Measurements from ENCODE around the gene SLTM. TPM values are rescaled to one million over a fixed set of nuclear protein-coding genes. Genes with fewer than 3 reads are reported as not detected.
A peak's percentile ranks its signal among the peaks of the same experiment; 100 is the strongest.

Gene SLTM
- 100 to 1,000 TPM; 129 to 166 (median 151) TPM for total RNA-seq

DNA sequence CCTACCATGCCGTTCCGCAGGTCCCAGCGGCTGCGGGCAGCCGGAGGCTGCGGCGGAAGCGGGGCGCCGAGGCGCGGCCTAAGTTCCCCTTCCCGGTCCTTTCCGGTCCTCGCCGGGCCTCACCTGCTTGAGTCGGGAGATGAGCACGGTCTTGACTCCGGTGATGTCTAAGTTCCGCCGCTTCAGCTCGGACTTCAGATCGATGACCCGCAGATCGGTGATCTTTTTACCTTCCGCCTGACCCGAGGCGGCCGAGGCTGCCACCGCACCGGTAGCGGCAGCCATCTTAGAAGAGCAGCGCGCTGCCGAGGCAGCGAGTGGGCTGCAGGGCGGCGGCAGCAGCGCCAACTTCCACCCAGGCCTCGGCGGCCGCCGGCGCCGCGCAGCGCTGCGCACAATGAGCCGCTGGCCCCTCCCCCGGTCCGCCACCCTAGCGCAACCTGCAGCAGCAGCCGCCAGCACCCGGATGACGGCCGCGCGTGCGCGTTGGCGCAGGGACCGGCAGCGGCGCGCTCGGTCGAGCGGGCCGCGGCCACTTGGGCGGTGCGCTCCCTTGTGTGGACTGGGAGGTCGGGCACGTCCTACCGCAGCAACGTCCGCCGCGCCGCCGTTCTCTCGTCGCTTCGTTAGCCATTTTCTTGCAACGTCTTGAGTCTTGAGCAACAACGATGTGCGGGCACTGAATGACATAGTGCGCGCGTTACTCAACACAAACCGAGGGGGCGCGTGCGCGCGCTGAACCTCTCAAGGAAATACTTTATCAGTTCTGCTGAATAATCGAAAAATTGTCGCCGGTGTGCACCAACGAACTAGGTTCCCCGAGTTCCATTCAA, at the start of gene SLTM:
Gene SLTM, minus strand, starts transcription at position 399 of the 833 bp plus-strand sequence. Its CDS starts 114 bp downstream, at position 285.
- WGBS, 2 donors: 2% methylated on average over 11 to 12 of the region's 101 CpGs
- peak; percentile 96 for DNase-seq
- intact Hi-C loops (cut with DNase I): loop anchor here (10.0 kb wide), 1 partner anchor 159 kb away; the partner anchor contains the start of gene MINDY2

DNA sequence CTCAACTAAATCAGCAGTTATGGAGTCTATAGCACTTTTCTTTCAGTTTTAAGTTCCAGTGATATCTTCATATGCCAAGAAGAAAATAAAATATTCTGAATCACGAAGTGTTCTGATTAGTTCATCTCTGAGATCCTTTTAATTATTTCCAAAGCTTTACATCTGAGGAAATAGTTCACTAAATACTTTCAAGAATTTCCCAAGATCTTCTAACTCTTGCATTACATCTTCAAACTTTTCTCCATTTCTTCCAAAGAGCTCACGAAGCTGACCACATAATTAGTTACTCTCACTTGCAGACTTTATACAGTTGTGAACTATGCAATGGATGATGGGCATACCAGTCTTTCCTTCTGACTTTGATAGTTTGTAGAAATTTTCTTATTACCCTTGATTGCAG, 49.8 kb upstream of the SLTM start:
- 86 to 88% methylated on average over 2 of the region's 2 CpGs for WGBS, 2 donors
- H3K4me3 ChIP-seq (replicated peaks in 1 of 3): no peak overlapping the region

More for the DNA sequence above, at the start of gene SLTM:
- peak within 1 kb of the TSS; percentile 24 to 96 (median 56) for H3K4me3 ChIP-seq (replicated peaks in 1 of 3)
- no peaks in the 10 kb centered on the region for H3K9me3 ChIP-seq
- H3K4me1 ChIP-seq: peaks cover 20 to 23% of the 10 kb centered on the region in 2 donors
- TF ChIP-seq, protein P1, sequence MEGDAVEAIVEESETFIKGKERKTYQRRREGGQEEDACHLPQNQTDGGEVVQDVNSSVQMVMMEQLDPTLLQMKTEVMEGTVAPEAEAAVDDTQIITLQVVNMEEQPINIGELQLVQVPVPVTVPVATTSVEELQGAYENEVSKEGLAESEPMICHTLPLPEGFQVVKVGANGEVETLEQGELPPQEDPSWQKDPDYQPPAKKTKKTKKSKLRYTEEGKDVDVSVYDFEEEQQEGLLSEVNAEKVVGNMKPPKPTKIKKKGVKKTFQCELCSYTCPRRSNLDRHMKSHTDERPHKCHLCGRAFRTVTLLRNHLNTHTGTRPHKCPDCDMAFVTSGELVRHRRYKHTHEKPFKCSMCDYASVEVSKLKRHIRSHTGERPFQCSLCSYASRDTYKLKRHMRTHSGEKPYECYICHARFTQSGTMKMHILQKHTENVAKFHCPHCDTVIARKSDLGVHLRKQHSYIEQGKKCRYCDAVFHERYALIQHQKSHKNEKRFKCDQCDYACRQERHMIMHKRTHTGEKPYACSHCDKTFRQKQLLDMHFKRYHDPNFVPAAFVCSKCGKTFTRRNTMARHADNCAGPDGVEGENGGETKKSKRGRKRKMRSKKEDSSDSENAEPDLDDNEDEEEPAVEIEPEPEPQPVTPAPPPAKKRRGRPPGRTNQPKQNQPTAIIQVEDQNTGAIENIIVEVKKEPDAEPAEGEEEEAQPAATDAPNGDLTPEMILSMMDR (IDR thresholded peaks at IDR 0.05): peak in 3 of 6 experiments; percentile 20 to 37 (median 31)
- peak in 1 of 2 donors; percentile 98 for TF ChIP-seq POLR2A (IDR thresholded peaks at IDR 0.05)
- no peaks in the 10 kb centered on the region for H3K27me3 ChIP-seq
- peak within 1 kb of the TSS; percentile 97 to 99 (median 98) for H3K27ac ChIP-seq
- H3K36me3 ChIP-seq: peaks cover 5 to 7% of the 10 kb centered on the region in 2 donors

DNA sequence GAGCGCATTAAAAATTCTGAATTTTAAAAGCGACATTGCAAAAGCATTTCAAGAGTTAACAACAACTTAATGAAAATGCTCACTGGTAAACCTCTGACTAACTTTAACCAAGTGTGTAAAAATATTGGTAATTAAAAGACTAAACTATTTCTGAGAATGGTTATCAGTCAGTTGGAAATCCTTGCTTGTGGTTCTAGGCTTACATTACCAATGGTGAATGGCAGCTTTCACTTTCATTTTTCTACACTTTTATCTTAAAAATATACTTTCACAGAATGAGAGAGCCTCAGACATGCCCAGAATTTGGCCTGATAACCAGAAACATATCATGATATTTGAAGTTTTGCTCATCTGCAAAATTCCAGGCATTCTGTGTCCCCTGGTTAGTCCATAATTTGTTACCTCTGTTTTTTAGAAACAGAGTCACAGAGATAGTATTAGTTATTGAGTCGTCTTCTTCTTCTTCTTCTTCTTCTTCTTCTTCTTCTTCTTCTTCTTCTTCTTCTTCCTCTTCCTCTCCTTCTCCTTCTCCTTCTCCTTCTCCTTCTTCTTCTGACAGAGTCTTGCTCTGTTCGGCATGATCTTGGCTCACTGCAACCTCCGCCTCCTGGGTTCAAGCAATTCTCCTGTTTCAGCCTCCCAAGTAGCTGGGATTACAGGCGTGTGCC, 48.5 kb upstream of the SLTM start:
- Histone ChIP-seq H3K4me3 (replicated peaks in 1 of 3) (no peak overlapping the region), H3K4me1 (no peaks in the 10 kb centered on the region), H3K27me3 (no peaks in the 10 kb centered on the region), H3K9me3 (no peaks in the 10 kb centered on the region), H3K27ac (no peak overlapping the region), H3K36me3 (no peaks in the 10 kb centered on the region)
- no peak for DNase-seq
- intact Hi-C loops (cut with DNase I): loop anchor here (10.0 kb wide), 1 partner anchor 123 kb away; the partner anchor contains the start of gene CCNB2
- 80 to 85% methylated on average over 5 of the region's 6 CpGs for WGBS, 2 donors
- TF ChIP-seq POLR2A (IDR thresholded peaks at IDR 0.05): no peak
- TF ChIP-seq, protein P1 (IDR thresholded peaks at IDR 0.05): no peak

More for the DNA sequence above, 49.8 kb upstream of the SLTM start:
- Histone ChIP-seq H3K4me1 (no peaks in the 10 kb centered on the region), H3K9me3 (no peaks in the 10 kb centered on the region), H3K27ac (no peak overlapping the region), H3K36me3 (no peaks in the 10 kb centered on the region), H3K27me3 (no peaks in the 10 kb centered on the region)
- TF ChIP-seq, protein P1 (IDR thresholded peaks at IDR 0.05): no peak
- TF ChIP-seq POLR2A (IDR thresholded peaks at IDR 0.05): no peak
- no peak for DNase-seq
- intact Hi-C loops (cut with DNase I): loop anchor here (10.0 kb wide), 1 partner anchor 122 kb away; the partner anchor contains the start of gene CCNB2

DNA sequence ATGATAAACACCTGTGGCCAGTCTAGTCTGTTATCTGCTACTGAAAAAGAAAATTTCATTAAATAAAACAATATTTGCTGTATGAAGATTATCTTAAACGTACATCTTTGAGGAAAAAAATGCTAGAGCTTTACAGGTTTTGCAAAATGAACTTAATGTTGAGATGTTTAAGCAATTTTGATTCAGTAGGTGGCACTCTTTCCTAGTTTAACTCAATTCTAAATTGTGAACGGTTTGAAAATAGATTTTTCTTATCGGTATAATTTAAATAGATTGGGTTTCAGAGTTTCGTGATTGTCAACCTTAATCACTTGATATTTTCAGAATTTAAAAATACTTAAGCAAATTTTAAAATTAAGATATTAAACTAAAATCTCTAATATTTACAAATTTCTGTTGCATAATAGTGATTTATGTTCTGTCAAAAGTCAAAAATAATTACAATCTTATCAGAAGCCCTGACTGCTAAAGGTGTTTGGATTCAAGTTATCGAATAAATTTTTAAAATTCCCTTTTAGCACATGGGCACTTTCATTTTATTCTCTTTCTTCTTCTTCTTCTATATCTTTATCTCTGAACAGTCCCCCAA, 47.0 kb upstream of the SLTM start:
- H3K36me3 ChIP-seq: no peaks in the 10 kb centered on the region
- H3K4me1 ChIP-seq: no peaks in the 10 kb centered on the region
- 10 to 13% methylated on average over 5 of the region's 5 CpGs for WGBS, 2 donors
- no peak overlapping the region for H3K27ac ChIP-seq
- no peaks in the 10 kb centered on the region for H3K9me3 ChIP-seq
- TF ChIP-seq, protein P1 (IDR thresholded peaks at IDR 0.05): peak in 5 of 6 experiments; percentile 16 to 72 (median 54)
- no peak for TF ChIP-seq POLR2A (IDR thresholded peaks at IDR 0.05)
- H3K27me3 ChIP-seq: no peaks in the 10 kb centered on the region
- H3K4me3 ChIP-seq (replicated peaks in 1 of 3): no peak overlapping the region
- no peak for DNase-seq
- intact Hi-C loops (cut with DNase I): loop anchor here (10.0 kb wide), 1 partner anchor 124 kb away; the partner anchor contains the start of gene CCNB2
